Stimulated activated naive B cell treated with anti-CD40 and anti-IgM and Interleukin-4, amounts not matched to agents 10 μg/mL and 1 μg/mL and 100 μg/mL, for 72 hours (primary cell): ENCODE results near the gene EFNA3.

Source experiments
- ATAC-seq, 2 donors: fragments of 150-1000 bp; cut with Tn5 transposase; replicated peaks; 2 replicates each; pipeline ENCODE4 v1.10.0; 2021; ENCODE audit warnings: moderate library complexity in 1 of 2
- DNase-seq: peaks from one replicate; pipeline ENCODE4 v3.0.0; 2021
- H3K27ac Mint-ChIP-seq: one replicate; pipeline ENCODE4 v1.8.0; 2022; ENCODE audit warnings: mild to moderate bottlenecking, mixed read lengths
- H3K27me3 Mint-ChIP-seq, 2 donors: one replicate each; pipeline ENCODE4 v1.8.0; 2022; ENCODE audit warnings: mixed read lengths in 2 of 2
- H3K36me3 Mint-ChIP-seq, 2 donors: one replicate each; pipeline ENCODE4 v1.8.0; 2022; ENCODE audit warnings: mixed read lengths in 2 of 2, mild to moderate bottlenecking in 1 of 2
- H3K4me1 Mint-ChIP-seq, 2 donors: one replicate each; pipeline ENCODE4 v1.8.0; 2022; ENCODE audit warnings: mixed read lengths in 2 of 2, mild to moderate bottlenecking in 1 of 2
- H3K4me3 Mint-ChIP-seq, 2 donors: one replicate each; pipeline ENCODE4 v1.8.0; 2022; ENCODE audit warnings: mild to moderate bottlenecking in 2 of 2, mixed read lengths in 2 of 2, moderate library complexity in 1 of 2
- H3K9me3 Mint-ChIP-seq, 2 donors: one replicate each; pipeline ENCODE4 v1.8.0; 2022; ENCODE audit warnings: mixed read lengths in 2 of 2, mild to moderate bottlenecking in 1 of 2

The EFNA3 gene

GRCh38 chr1:155091071-155092051 lies 12.7 kb downstream of the EFNA3 start:
- H3K4me3 Mint-ChIP-seq = peak overlapping the region in 1 of 2 donors; percentile 27
- peaks cover 10 to 19% of the 10 kb centered on the region in 2 donors for H3K4me1 Mint-ChIP-seq
- ATAC-seq (peak; percentile 85 to 87), DNase-seq (peak; percentile 53)
- no peaks in the 10 kb centered on the region for H3K9me3 Mint-ChIP-seq
- H3K27me3 Mint-ChIP-seq = peaks cover 0 to 4% of the 10 kb centered on the region in 2 donors
- peak overlapping the region; percentile 73 for H3K27ac Mint-ChIP-seq
- H3K36me3 Mint-ChIP-seq = peaks cover 0 to 3% of the 10 kb centered on the region in 2 donors

GRCh38 chr1:155092131-155092530 lies 13.5 kb downstream of the EFNA3 start:
- peaks cover 10 to 16% of the 10 kb centered on the region in 2 donors for H3K4me1 Mint-ChIP-seq
- H3K4me3 Mint-ChIP-seq = no peak overlapping the region
- DNase-seq (no peak), ATAC-seq (no peak)
- peaks cover 0 to 4% of the 10 kb centered on the region in 2 donors for H3K27me3 Mint-ChIP-seq
- H3K9me3 Mint-ChIP-seq = no peaks in the 10 kb centered on the region
- H3K27ac Mint-ChIP-seq = no peak overlapping the region
- peaks cover 0 to 2% of the 10 kb centered on the region in 2 donors for H3K36me3 Mint-ChIP-seq

GRCh38 chr1:155092641-155093040 lies 14.0 kb downstream of the EFNA3 start:
- H3K36me3 Mint-ChIP-seq = no peaks in the 10 kb centered on the region
- peaks cover 0 to 4% of the 10 kb centered on the region in 2 donors for H3K27me3 Mint-ChIP-seq
- DNase-seq = no peak

GRCh38 chr1:155093911-155094621 lies 15.4 kb downstream of the EFNA3 start:
- DNase-seq = no peak
- peak; percentile 33 to 58 for ATAC-seq
- no peaks in the 10 kb centered on the region for H3K9me3 Mint-ChIP-seq
- peaks cover 0 to 4% of the 10 kb centered on the region in 2 donors for H3K27me3 Mint-ChIP-seq
- H3K36me3 Mint-ChIP-seq = no peaks in the 10 kb centered on the region
- peaks cover 10 to 16% of the 10 kb centered on the region in 2 donors for H3K4me1 Mint-ChIP-seq
- peak overlapping the region; percentile 38 for H3K27ac Mint-ChIP-seq
- no peak overlapping the region for H3K4me3 Mint-ChIP-seq

More at GRCh38 chr1:155092641-155093040, 14.0 kb downstream of the EFNA3 start:
- no peak for ATAC-seq
- Mint-ChIP-seq H3K27ac (no peak overlapping the region), H3K9me3 (no peaks in the 10 kb centered on the region), H3K4me3 (no peak overlapping the region), H3K4me1 (peaks cover 10 to 16% of the 10 kb centered on the region in 2 donors)

- Mint-ChIP-seq H3K36me3 (no peaks in the 10 kb centered on the region), H3K27ac (no peak overlapping the region), H3K27me3 (peaks cover 0 to 4% of the 10 kb centered on the region in 2 donors), H3K4me1 (peaks cover 10 to 16% of the 10 kb centered on the region in 2 donors), H3K9me3 (no peaks in the 10 kb centered on the region), H3K4me3 (no peak overlapping the region)
- DNase-seq (no peak), ATAC-seq (no peak)
Observed at GRCh38 chr1:155094622-155094948, 15.9 kb downstream of the EFNA3 start.

- no peaks in the 10 kb centered on the region for H3K36me3 Mint-ChIP-seq
- peaks cover 0 to 2% of the 10 kb centered on the region in 2 donors for H3K4me1 Mint-ChIP-seq
- DNase-seq = no peak
- no peak for ATAC-seq
- no peaks in the 10 kb centered on the region for H3K27me3 Mint-ChIP-seq
- H3K9me3 Mint-ChIP-seq = no peaks in the 10 kb centered on the region
- no peak overlapping the region for H3K4me3 Mint-ChIP-seq
- no peak overlapping the region for H3K27ac Mint-ChIP-seq
Observed at GRCh38 chr1:155099331-155099730, 20.7 kb downstream of the EFNA3 start.

GRCh38 chr1:155103325-155103724 lies 24.7 kb downstream of the EFNA3 start:
- Mint-ChIP-seq H3K36me3 (no peaks in the 10 kb centered on the region), H3K4me1 (no peaks in the 10 kb centered on the region), H3K4me3 (no peak overlapping the region), H3K9me3 (no peaks in the 10 kb centered on the region), H3K27ac (no peak overlapping the region), H3K27me3 (no peaks in the 10 kb centered on the region)
- DNase-seq = no peak
- ATAC-seq = no peak

- no peaks in the 10 kb centered on the region for H3K36me3 Mint-ChIP-seq
- no peak for DNase-seq
- no peak for ATAC-seq
- no peak overlapping the region for H3K27ac Mint-ChIP-seq
- H3K9me3 Mint-ChIP-seq = no peaks in the 10 kb centered on the region
- H3K27me3 Mint-ChIP-seq = no peaks in the 10 kb centered on the region
- no peaks in the 10 kb centered on the region for H3K4me1 Mint-ChIP-seq
- no peak overlapping the region for H3K4me3 Mint-ChIP-seq
Observed at GRCh38 chr1:155104605-155105534, 26.2 kb downstream of the EFNA3 start.

- Mint-ChIP-seq H3K9me3 (no peaks in the 10 kb centered on the region), H3K27ac (no peak overlapping the region), H3K4me1 (no peaks in the 10 kb centered on the region), H3K36me3 (no peaks in the 10 kb centered on the region), H3K4me3 (no peak overlapping the region), H3K27me3 (no peaks in the 10 kb centered on the region)
- ATAC-seq (no peak), DNase-seq (no peak)
Observed at GRCh38 chr1:155105604-155106011, 27.0 kb downstream of the EFNA3 start.

- no peak for ATAC-seq
- H3K9me3 Mint-ChIP-seq = no peaks in the 10 kb centered on the region
Observed at GRCh38 chr1:155106862-155107261, 28.2 kb downstream of the EFNA3 start.

GRCh38 chr1:155107309-155108264 lies 28.9 kb downstream of the EFNA3 start:
- no peak for ATAC-seq
- H3K27ac Mint-ChIP-seq = no peak overlapping the region
- no peak for DNase-seq
- no peaks in the 10 kb centered on the region for H3K36me3 Mint-ChIP-seq
- no peaks in the 10 kb centered on the region for H3K4me1 Mint-ChIP-seq
- H3K4me3 Mint-ChIP-seq = no peak overlapping the region
- H3K9me3 Mint-ChIP-seq = no peaks in the 10 kb centered on the region
- H3K27me3 Mint-ChIP-seq = no peaks in the 10 kb centered on the region

More at GRCh38 chr1:155106862-155107261, 28.2 kb downstream of the EFNA3 start:
- no peaks in the 10 kb centered on the region for H3K27me3 Mint-ChIP-seq
- no peak overlapping the region for H3K27ac Mint-ChIP-seq
- DNase-seq = no peak
- no peaks in the 10 kb centered on the region for H3K4me1 Mint-ChIP-seq
- no peak overlapping the region for H3K4me3 Mint-ChIP-seq
- no peaks in the 10 kb centered on the region for H3K36me3 Mint-ChIP-seq

- ATAC-seq = no peak
- Mint-ChIP-seq H3K27ac (no peak overlapping the region), H3K4me3 (no peak overlapping the region), H3K4me1 (no peaks in the 10 kb centered on the region), H3K9me3 (no peaks in the 10 kb centered on the region), H3K27me3 (no peaks in the 10 kb centered on the region), H3K36me3 (no peaks in the 10 kb centered on the region)
- no peak for DNase-seq
Observed at GRCh38 chr1:155108296-155108695, 29.7 kb downstream of the EFNA3 start.

GRCh38 chr1:155110381-155110780 lies 31.7 kb downstream of the EFNA3 start:
- no peak for DNase-seq
- H3K27me3 Mint-ChIP-seq = no peaks in the 10 kb centered on the region
- ATAC-seq = no peak
- H3K4me3 Mint-ChIP-seq = no peak overlapping the region
- no peak overlapping the region for H3K27ac Mint-ChIP-seq
- no peaks in the 10 kb centered on the region for H3K36me3 Mint-ChIP-seq
- H3K4me1 Mint-ChIP-seq = no peaks in the 10 kb centered on the region
- H3K9me3 Mint-ChIP-seq = no peaks in the 10 kb centered on the region
